22Rv1 (cell line): ENCODE results near the gene NOTCH2.
"Not testable (repeated sequence)": the region's sequence is repeated elsewhere in the genome, so short reads cannot be mapped to it uniquely, and the experiment has no call there.

Experiments
- ZFX ChIP-seq: fragments of 450-650 bp; IDR thresholded peaks from 2 replicates; pipeline ENCODE4 v1.6.1; 2017; ENCODE audit warnings: antibody characterized with exemption, borderline replicate concordance
- TF ChIP-seq, protein P1 (sequence below): fragments of 450-650 bp; IDR thresholded peaks from 2 replicates; pipeline ENCODE4 v1.5.1; 2017; ENCODE audit warnings: mild to moderate bottlenecking

GRCh38 chr1:120092232-120093218 is 23.1 kb upstream of the NOTCH2 start:
- TF ChIP-seq, protein P1, sequence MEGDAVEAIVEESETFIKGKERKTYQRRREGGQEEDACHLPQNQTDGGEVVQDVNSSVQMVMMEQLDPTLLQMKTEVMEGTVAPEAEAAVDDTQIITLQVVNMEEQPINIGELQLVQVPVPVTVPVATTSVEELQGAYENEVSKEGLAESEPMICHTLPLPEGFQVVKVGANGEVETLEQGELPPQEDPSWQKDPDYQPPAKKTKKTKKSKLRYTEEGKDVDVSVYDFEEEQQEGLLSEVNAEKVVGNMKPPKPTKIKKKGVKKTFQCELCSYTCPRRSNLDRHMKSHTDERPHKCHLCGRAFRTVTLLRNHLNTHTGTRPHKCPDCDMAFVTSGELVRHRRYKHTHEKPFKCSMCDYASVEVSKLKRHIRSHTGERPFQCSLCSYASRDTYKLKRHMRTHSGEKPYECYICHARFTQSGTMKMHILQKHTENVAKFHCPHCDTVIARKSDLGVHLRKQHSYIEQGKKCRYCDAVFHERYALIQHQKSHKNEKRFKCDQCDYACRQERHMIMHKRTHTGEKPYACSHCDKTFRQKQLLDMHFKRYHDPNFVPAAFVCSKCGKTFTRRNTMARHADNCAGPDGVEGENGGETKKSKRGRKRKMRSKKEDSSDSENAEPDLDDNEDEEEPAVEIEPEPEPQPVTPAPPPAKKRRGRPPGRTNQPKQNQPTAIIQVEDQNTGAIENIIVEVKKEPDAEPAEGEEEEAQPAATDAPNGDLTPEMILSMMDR, result not testable (repeated sequence)
- not testable (repeated sequence) for TF ChIP-seq ZFX
